ENCODE results near the gene XIRP1. TPM values are rescaled to one million over a fixed set of nuclear protein-coding genes. Genes with fewer than 3 reads are reported as not detected.

XIRP1 gene, protein sequence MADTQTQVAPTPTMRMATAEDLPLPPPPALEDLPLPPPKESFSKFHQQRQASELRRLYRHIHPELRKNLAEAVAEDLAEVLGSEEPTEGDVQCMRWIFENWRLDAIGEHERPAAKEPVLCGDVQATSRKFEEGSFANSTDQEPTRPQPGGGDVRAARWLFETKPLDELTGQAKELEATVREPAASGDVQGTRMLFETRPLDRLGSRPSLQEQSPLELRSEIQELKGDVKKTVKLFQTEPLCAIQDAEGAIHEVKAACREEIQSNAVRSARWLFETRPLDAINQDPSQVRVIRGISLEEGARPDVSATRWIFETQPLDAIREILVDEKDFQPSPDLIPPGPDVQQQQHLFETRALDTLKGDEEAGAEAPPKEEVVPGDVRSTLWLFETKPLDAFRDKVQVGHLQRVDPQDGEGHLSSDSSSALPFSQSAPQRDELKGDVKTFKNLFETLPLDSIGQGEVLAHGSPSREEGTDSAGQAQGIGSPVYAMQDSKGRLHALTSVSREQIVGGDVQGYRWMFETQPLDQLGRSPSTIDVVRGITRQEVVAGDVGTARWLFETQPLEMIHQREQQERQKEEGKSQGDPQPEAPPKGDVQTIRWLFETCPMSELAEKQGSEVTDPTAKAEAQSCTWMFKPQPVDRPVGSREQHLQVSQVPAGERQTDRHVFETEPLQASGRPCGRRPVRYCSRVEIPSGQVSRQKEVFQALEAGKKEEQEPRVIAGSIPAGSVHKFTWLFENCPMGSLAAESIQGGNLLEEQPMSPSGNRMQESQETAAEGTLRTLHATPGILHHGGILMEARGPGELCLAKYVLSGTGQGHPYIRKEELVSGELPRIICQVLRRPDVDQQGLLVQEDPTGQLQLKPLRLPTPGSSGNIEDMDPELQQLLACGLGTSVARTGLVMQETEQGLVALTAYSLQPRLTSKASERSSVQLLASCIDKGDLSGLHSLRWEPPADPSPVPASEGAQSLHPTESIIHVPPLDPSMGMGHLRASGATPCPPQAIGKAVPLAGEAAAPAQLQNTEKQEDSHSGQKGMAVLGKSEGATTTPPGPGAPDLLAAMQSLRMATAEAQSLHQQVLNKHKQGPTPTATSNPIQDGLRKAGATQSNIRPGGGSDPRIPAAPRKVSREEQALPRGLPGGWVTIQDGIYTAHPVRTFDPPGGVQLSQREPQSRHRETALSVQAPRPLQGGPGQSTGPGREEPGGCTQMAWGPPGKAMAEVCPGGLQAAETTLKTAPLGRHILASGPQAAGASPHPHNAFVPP (N-terminal part only)
- under 1 TPM in 1 of 3 donors, not detected in 2; 0.31 TPM for total RNA-seq
- long read RNA-seq, donor 1 = 0 reads
- long read RNA-seq, donor 2 = 0 reads

DNA sequence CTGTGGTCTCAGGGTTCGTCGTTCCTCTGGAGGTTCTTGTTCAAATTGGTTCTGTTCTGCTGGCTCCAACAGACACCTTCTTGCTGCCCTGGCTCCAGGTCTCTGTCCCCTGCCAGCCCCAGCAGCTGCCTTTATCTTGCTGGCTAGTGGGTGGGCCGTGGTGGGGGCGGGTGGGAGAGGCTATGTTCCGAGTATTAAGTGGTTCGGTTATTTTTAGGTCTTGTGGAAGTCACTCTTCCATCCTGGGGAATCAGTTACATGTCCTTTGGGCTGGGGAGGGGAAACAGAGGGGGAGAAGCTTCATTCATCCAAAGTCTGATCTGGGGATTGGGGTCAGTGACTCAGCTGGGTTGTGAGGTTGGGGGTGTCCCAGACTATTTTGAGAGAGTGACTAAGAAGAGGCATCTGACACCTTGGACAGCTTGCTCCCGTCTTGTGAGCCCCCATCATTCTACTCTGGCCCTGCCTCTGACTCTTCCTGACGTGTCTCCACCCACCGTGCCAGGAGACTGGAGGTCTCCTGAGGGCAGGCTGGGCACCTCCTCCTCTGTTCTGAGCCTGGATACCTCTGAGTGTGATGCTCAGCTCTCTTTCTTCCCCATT lies at the start of gene XIRP1:
TSS of gene XIRP1 (minus strand) at position 106 of the 603 bp plus-strand sequence. CDS start 3,150 bp downstream, outside the sequence.
- ATAC-seq = no peak
- intact Hi-C loops (cut with DNase I, micrococcal nuclease) = no loop called here

DNA sequence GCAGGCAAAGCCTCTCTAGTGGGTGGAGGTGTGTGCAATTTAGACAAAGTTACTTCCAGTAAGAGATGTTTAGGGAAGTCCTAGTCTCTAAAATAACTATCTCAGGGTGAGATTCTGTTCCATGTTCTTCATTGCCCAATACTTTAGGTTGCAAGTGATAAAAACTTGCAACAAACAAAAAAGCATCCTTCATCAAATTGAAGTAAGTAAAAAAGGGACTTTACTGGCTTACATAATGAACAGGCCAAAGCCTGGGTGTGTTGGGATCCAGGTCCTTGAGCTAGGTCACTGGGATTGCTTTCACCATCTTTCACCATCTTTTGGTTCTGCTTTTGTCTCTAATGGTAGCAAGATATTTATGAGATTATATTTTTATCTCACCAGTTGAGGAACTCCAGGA lies 49.2 kb upstream of the XIRP1 start:
- Histone ChIP-seq H3K4me1 (ENCODE audit: low read depth) (no peaks in the 10 kb centered on the region), H3K9me3 (no peaks in the 10 kb centered on the region), H3K36me3 (ENCODE audit: low read depth) (no peaks in the 10 kb centered on the region), H3K4me3 (no peak overlapping the region)
- DNase-seq = no peak
- TF ChIP-seq, protein P1, sequence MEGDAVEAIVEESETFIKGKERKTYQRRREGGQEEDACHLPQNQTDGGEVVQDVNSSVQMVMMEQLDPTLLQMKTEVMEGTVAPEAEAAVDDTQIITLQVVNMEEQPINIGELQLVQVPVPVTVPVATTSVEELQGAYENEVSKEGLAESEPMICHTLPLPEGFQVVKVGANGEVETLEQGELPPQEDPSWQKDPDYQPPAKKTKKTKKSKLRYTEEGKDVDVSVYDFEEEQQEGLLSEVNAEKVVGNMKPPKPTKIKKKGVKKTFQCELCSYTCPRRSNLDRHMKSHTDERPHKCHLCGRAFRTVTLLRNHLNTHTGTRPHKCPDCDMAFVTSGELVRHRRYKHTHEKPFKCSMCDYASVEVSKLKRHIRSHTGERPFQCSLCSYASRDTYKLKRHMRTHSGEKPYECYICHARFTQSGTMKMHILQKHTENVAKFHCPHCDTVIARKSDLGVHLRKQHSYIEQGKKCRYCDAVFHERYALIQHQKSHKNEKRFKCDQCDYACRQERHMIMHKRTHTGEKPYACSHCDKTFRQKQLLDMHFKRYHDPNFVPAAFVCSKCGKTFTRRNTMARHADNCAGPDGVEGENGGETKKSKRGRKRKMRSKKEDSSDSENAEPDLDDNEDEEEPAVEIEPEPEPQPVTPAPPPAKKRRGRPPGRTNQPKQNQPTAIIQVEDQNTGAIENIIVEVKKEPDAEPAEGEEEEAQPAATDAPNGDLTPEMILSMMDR (IDR thresholded peaks at IDR 0.05) = no peak
- no peak for ATAC-seq
- intact Hi-C loops (cut with DNase I, micrococcal nuclease) = no loop called here

More for the DNA sequence above, at the start of gene XIRP1:
- no peak for DNase-seq
- no peaks in the 10 kb centered on the region for H3K9me3 ChIP-seq
- TF ChIP-seq, protein P1 (IDR thresholded peaks at IDR 0.05) = no peak
- no peak within 1 kb of the TSS for H3K4me3 ChIP-seq
- H3K36me3 ChIP-seq (ENCODE audit: low read depth) = no peaks in the 10 kb centered on the region
- H3K4me1 ChIP-seq (ENCODE audit: low read depth) = no peaks in the 10 kb centered on the region

DNA sequence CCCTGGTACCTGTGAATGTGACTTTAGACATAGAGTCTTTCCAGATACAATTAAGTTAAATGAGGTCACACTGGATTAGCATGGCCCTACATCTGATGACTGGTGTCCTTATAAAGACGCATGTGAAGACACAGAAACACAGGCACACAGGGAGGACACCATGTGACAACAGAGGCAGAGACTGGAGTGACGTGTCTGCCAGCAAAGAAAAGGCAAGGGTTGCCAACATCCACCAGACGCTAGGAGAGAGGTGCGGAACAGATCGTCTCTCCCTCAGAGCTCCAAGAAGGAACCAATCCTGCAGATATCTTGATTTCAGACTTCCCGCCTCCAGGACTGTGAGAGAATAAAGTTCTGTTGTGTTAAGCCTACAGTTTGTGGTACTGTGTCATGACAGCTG lies 44.6 kb upstream of the XIRP1 start:
- ATAC-seq = no peak
- intact Hi-C loops (cut with DNase I, micrococcal nuclease) = no loop called here
- no peaks in the 10 kb centered on the region for H3K9me3 ChIP-seq
- no peak overlapping the region for H3K4me3 ChIP-seq
- TF ChIP-seq, protein P1 (IDR thresholded peaks at IDR 0.05) = no peak
- H3K36me3 ChIP-seq (ENCODE audit: low read depth) = no peaks in the 10 kb centered on the region
- no peak for DNase-seq
- no peaks in the 10 kb centered on the region for H3K4me1 ChIP-seq (ENCODE audit: low read depth)

DNA sequence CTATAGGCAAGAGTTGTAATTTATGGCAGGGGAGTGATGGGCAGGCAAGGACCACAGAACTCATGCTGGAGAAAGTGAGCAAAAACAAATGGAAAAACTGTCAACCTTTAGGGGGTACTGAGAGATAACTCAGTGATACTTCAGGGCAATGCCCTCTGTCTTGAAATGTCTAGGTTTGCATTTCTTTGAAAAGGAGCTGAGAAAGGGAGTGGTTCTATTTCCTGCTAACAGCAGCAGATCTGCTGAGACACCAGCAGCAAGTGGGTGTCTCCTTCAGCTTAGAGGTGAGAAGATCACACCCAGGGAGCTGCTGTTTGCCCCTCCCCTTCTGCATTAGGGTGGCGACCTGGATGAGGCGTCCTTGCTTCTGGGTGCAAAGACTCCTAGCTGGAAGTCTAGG lies 42.3 kb upstream of the XIRP1 start:
- DNase-seq = no peak

More for the DNA sequence above, 42.3 kb upstream of the XIRP1 start:
- H3K9me3 ChIP-seq = no peaks in the 10 kb centered on the region
- H3K36me3 ChIP-seq (ENCODE audit: low read depth) = no peaks in the 10 kb centered on the region
- ATAC-seq = peak; percentile 46
- H3K4me1 ChIP-seq (ENCODE audit: low read depth) = no peaks in the 10 kb centered on the region
- H3K4me3 ChIP-seq = no peak overlapping the region
- intact Hi-C loops (cut with DNase I, micrococcal nuclease) = no loop called here
- TF ChIP-seq, protein P1 (IDR thresholded peaks at IDR 0.05) = no peak
